A549 (cell line): ENCODE results near the gene HECTD3. TPM values are rescaled to one million over a fixed set of nuclear protein-coding genes. Genes with fewer than 3 reads are reported as not detected.

Source experiments
- ATAC-seq, 2 experiments: fragments of 200-7000 bp in 1 of 2; fragments of >200 bp in 1 of 2; cut with Nextera tagmentation in 1 of 2; cut with Tn5 transposase in 1 of 2; 3 replicates each; pipeline versions ENCODE4 v1.8.0 to v1.9.1; 2018 to 2020; ENCODE audit warnings: mild to moderate bottlenecking in 1 of 2, moderate library complexity in 1 of 2
- CTCF ChIA-PET: fragments of 300-600 bp; sonication (Branson Sonifier 250); formaldehyde crosslinking; extraction: SDS; loops from one replicate; lab custom pipeline; 2021; ENCODE audit warnings: antibody characterized with exemption, inconsistent platforms; lab: Yijun Ruan, JAX
- POLR2A ChIA-PET: fragments of 350-600 bp; formaldehyde crosslinking; extraction: SDS; loops from one replicate; lab custom pipeline; 2021; ENCODE audit warnings: antibody characterized with exemption, inconsistent platforms; lab: Yijun Ruan, JAX
- DNase-seq, 2 experiments: peaks; one replicate each; pipeline versions ENCODE4 v3.0.0 to v3.0.0-alpha.2; 2011 to 2016; ENCODE audit warnings: low read depth in 1 of 2, low spot score in 1 of 2
- FAIRE-seq: peaks from 2 replicates; lab custom pipeline; 2011; peaks lifted over from hg19 to GRCh38; lab: Jason Lieb, UNC
- H3K27ac ChIP-seq, 2 experiments: fragments of >200 bp; sonication (Bioruptor Twin); formaldehyde crosslinking; 3 replicates each; pipeline ENCODE4 v1.5.1; 2016 to 2017
- H3K4me1 ChIP-seq: fragments of >200 bp; sonication (Bioruptor Twin); formaldehyde crosslinking; 3 replicates; pipeline ENCODE4 v1.6.1; 2016
- H3K4me2 ChIP-seq: fragments of >200 bp; sonication (Bioruptor Twin); formaldehyde crosslinking; 3 replicates; pipeline ENCODE4 v1.6.1; 2016
- H3K4me3 ChIP-seq: fragments of >200 bp; sonication (Bioruptor Twin); formaldehyde crosslinking; 3 replicates; pipeline ENCODE4 v1.5.1; 2016
- H3K9me3 ChIP-seq: fragments of >200 bp; sonication (Bioruptor Twin); formaldehyde crosslinking; 3 replicates; pipeline ENCODE4 v1.6.1; 2016
- BCL3 ChIP-seq: fragments of >200 bp; sonication (Bioruptor Twin); formaldehyde crosslinking; IDR thresholded peaks from 3 replicates; pipeline ENCODE4 v1.6.1; 2016
- BHLHE40 ChIP-seq: IDR thresholded peaks from 2 replicates; pipeline ENCODE4 v1.6.1; 2012; ENCODE audit warnings: low read depth, low read length, inconsistent platforms
- CBX8 ChIP-seq: fragments of 200-600 bp; sonication (generic); IDR thresholded peaks from 2 replicates; pipeline ENCODE4 v1.6.1; 2016
- CHD2 ChIP-seq: fragments of 150-350 bp; IDR thresholded peaks from 2 replicates; pipeline ENCODE4 v1.6.1; 2014; ENCODE audit warnings: low read length; ENCODE audit not compliant: partially characterized antibody
- E2F6 ChIP-seq: IDR thresholded peaks from 2 replicates; pipeline ENCODE4 v1.6.1; 2012; ENCODE audit warnings: low read depth, borderline replicate concordance
- EHMT2 ChIP-seq: fragments of 200-600 bp; sonication (generic); IDR thresholded peaks from 2 replicates; pipeline ENCODE4 v1.6.1; 2016; ENCODE audit warnings: antibody characterized with exemption, low read depth, mild to moderate bottlenecking, moderate library complexity
- ESRRA ChIP-seq: fragments of 150-350 bp; IDR thresholded peaks from 2 replicates; pipeline ENCODE4 v1.6.1; 2014; ENCODE audit warnings: mild to moderate bottlenecking, low read length, borderline replicate concordance
- GATA3 ChIP-seq: IDR thresholded peaks from 2 replicates; pipeline ENCODE4 v1.6.1; 2012; ENCODE audit warnings: borderline replicate concordance
- HDAC2 ChIP-seq: fragments of 200-600 bp; sonication (generic); IDR thresholded peaks from 2 replicates; pipeline ENCODE4 v1.6.1; 2016
- HOXA7 ChIP-seq: fragments of 250-450 bp; sonication (Bioruptor Pico); IDR thresholded peaks from 2 replicates; pipeline ENCODE4 v1.5.0; 2020; ENCODE audit warnings: mild to moderate bottlenecking, moderate library complexity
- JUN ChIP-seq, 2 experiments: fragments of >200 bp; sonication (Bioruptor Twin); formaldehyde crosslinking; IDR thresholded peaks; 2 replicates in 1 of 2; 3 replicates in 1 of 2; pipeline ENCODE4 v1.6.1; 2016 to 2017
- MYC ChIP-seq: IDR thresholded peaks from 2 replicates; pipeline ENCODE4 v1.6.1; 2012; ENCODE audit warnings: mild to moderate bottlenecking, inconsistent platforms, low read length, improper control_type of control experiment, borderline replicate concordance
- NR3C1 ChIP-seq: fragments of >200 bp; sonication (Bioruptor Twin); formaldehyde crosslinking; IDR thresholded peaks from 3 replicates; pipeline ENCODE4 v1.6.1; 2017
- POLR2A ChIP-seq: IDR thresholded peaks from 2 replicates; pipeline ENCODE4 v1.6.1; 2012; ENCODE audit warnings: mild to moderate bottlenecking, low read length
- POLR2AphosphoS2 ChIP-seq: conservative IDR thresholded peaks from 2 replicates; pipeline ENCODE4 v1.6.1; 2012; ENCODE audit warnings: low read length, improper control_type of control experiment, inconsistent platforms
- RARB ChIP-seq: fragments of 250-450 bp; sonication (Bioruptor Pico); IDR thresholded peaks from 2 replicates; pipeline ENCODE4 v1.8.0; 2021; ENCODE audit warnings: mild to moderate bottlenecking, moderate library complexity
- SMC3 ChIP-seq: fragments of >200 bp; sonication (Bioruptor Twin); formaldehyde crosslinking; IDR thresholded peaks from 3 replicates; pipeline ENCODE4 v1.6.1; 2018; ENCODE audit warnings: inconsistent platforms
- SREBF2 ChIP-seq: fragments of 450-650 bp; IDR thresholded peaks from 2 replicates; pipeline ENCODE4 v1.6.1; 2014; ENCODE audit warnings: mild to moderate bottlenecking, moderate library complexity
- ZC3H11A ChIP-seq: fragments of 450-650 bp; IDR thresholded peaks from 2 replicates; pipeline ENCODE4 v1.6.1; 2014; ENCODE audit warnings: antibody characterized with exemption, mild to moderate bottlenecking
- ZFP36 ChIP-seq: fragments of 450-650 bp; IDR thresholded peaks from 2 replicates; pipeline ENCODE4 v1.6.1; 2014; ENCODE audit warnings: borderline replicate concordance; ENCODE audit not compliant: partially characterized antibody
- ZNF302 ChIP-seq: fragments of 250-450 bp; sonication (Bioruptor Pico); IDR thresholded peaks from 2 replicates; pipeline ENCODE4 v1.9.0; 2021; ENCODE audit warnings: inconsistent platforms, mild to moderate bottlenecking, moderate library complexity
- WGBS: methylation state at CpG from one replicate; pipeline ENCODE4 v1.1.6; 2017; ENCODE audit errors: missing lambda C conversion rate; 5-methylcytosine and 5-hydroxymethylcytosine counted together
- polyA plus RNA-seq, 4 experiments: library from polyadenylated mRNA; depleted of rRNA in 3 of 4; stranded (reverse); fragments of >200 nt; fragmentation: RNase III in 1 of 4; extraction: RNeasy Plus Mini Kit Qiagen cat#74134 plus additional on column Dnase treatment in 1 of 4; gene quantifications; 2 replicates in 3 of 4; 3 replicates in 1 of 4; pipeline ENCODE4 v1.2.3, GENCODE V29; 2011 to 2017
- TF ChIP-seq, protein P1 (sequence below): fragments of 450-650 bp; IDR thresholded peaks from 2 replicates; pipeline ENCODE4 v1.6.1; 2014; ENCODE audit warnings: antibody characterized with exemption
- TF ChIP-seq, protein P2 (sequence below): fragments of 150-350 bp; IDR thresholded peaks from 2 replicates; pipeline ENCODE4 v1.6.1; 2014; ENCODE audit warnings: low read depth, mild to moderate bottlenecking, low read length

HECTD3 gene
- polyA plus RNA-seq, 2 of the 4 experiments (the other 2 are of a cell fraction) = 19.6 to 24.2 TPM

- no peak for TF ChIP-seq SMC3
- no peak for TF ChIP-seq MYC
- no peak for TF ChIP-seq NR3C1
- TF ChIP-seq HOXA7 (CRISPR knock-in tag) = no peak
- no peak for TF ChIP-seq EHMT2
- TF ChIP-seq POLR2AphosphoS2 = no peak
- TF ChIP-seq, all 56 proteins: peak for 0
Observed at GRCh38 chr1:45059829-45060228, 48.7 kb upstream of the HECTD3 start (continued).

DNA sequence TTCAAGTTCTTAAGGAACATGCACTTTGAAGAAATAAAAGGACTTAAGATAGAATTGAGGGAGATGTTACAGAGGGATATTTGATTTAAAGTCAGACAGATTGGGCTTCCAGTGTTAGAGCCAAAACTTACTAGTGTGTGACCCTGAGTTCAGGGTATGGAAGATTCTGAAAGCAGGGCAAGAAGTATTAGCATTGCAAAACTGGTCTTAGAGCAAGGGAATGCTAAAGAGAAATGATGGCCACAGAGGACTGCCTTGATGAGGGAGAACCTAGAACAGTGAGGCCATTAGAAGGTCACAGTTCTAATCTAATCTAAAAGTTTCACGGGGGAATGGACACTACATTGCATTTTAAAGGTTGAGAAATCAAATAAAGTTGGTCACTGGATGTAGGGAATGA lies 46.4 kb upstream of the HECTD3 start:
- ATAC-seq = no peak
- no peak overlapping the region for H3K4me3 ChIP-seq
- ChIA-PET POLR2A (no interaction called here), CTCF (no interaction called here)
- 4% methylated on average over 1 of the region's 1 CpG for WGBS
- DNase-seq = no peak
- TF ChIP-seq E2F6 = no peak
- TF ChIP-seq, protein P1, sequence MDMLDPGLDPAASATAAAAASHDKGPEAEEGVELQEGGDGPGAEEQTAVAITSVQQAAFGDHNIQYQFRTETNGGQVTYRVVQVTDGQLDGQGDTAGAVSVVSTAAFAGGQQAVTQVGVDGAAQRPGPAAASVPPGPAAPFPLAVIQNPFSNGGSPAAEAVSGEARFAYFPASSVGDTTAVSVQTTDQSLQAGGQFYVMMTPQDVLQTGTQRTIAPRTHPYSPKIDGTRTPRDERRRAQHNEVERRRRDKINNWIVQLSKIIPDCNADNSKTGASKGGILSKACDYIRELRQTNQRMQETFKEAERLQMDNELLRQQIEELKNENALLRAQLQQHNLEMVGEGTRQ = no peak
- TF ChIP-seq, all 56 proteins: peak for 0
- no peak overlapping the region for H3K4me2 ChIP-seq
- no peak overlapping the region for H3K27ac ChIP-seq
- no peak for FAIRE-seq
- H3K9me3 ChIP-seq = no peaks in the 10 kb centered on the region
- H3K4me1 ChIP-seq = no peaks in the 10 kb centered on the region

DNA sequence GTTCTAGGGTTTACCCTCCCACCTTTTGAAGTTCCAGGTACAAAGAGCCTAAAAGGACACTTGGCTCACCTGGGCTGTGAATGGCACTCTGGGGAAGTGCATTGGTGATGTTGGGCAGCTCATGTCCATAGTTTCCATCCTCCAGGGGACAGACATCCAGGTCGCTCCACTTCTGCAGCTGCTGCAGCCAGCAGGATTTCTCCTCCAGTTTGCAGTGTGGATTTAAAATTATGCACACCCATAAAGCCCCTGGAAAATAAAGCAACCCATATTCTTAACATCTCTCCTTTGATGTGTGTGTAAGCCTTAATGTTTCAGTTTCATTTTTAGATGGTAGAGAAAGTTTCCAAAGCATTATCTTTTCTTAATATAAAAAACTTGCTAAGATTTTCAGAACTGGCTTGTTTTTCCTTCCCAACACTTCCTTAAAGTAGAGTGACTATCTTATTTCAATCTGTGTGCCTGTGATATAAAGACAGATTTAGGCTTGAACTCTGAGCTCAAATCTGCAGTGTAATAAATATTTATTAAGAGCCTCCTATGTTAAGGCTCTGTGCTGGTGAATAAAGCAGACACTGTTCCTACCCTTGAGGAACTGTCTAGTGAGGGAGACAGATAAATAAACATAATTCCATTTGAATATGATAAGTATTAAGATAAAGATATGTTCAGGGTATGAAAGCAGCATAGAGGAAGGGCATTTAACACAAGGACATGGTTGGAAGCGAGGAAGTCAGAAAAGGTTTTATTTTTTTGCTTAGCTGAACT lies 40.1 kb upstream of the HECTD3 start:
- CTCF ChIA-PET = no interaction called here
- 39% methylated on average over 2 of the region's 2 CpGs for WGBS
- H3K4me3 ChIP-seq = no peak overlapping the region
- H3K4me2 ChIP-seq = no peak overlapping the region
- H3K4me1 ChIP-seq = no peaks in the 10 kb centered on the region
- FAIRE-seq (no peak), DNase-seq (no peak), ATAC-seq (no peak)
- TF ChIP-seq HDAC2 (no peak), GATA3 (no peak), BHLHE40 (no peak), ESRRA (no peak), CBX8 (no peak), SREBF2 (no peak), POLR2A (no peak), ZFP36 (no peak)
- TF ChIP-seq, protein P2, sequence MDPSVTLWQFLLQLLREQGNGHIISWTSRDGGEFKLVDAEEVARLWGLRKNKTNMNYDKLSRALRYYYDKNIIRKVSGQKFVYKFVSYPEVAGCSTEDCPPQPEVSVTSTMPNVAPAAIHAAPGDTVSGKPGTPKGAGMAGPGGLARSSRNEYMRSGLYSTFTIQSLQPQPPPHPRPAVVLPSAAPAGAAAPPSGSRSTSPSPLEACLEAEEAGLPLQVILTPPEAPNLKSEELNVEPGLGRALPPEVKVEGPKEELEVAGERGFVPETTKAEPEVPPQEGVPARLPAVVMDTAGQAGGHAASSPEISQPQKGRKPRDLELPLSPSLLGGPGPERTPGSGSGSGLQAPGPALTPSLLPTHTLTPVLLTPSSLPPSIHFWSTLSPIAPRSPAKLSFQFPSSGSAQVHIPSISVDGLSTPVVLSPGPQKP = no peak
- no peaks in the 10 kb centered on the region for H3K9me3 ChIP-seq
- H3K27ac ChIP-seq = no peak overlapping the region
- POLR2A ChIA-PET = no interaction called here

GRCh38 chr1:45047032-45047431 lies 35.9 kb upstream of the HECTD3 start:
- H3K4me2 ChIP-seq = no peak overlapping the region
- DNase-seq = no peak
- POLR2A ChIA-PET = no interaction called here
- CTCF ChIA-PET = no interaction called here
- TF ChIP-seq CHD2 = no peak
- no peak for TF ChIP-seq JUN (IDR thresholded peaks at IDR 0.05)
- no peak for TF ChIP-seq BCL3
- no peak for TF ChIP-seq RARB
- TF ChIP-seq ZNF302 = no peak
- no peak for TF ChIP-seq ZC3H11A
- H3K9me3 ChIP-seq = no peaks in the 10 kb centered on the region; the same call in 2 of the 3 replicates
- no peak overlapping the region for H3K27ac ChIP-seq
- no peak for FAIRE-seq
- no peak for ATAC-seq
- no peaks in the 10 kb centered on the region for H3K4me1 ChIP-seq
- no peak overlapping the region for H3K4me3 ChIP-seq
- WGBS = 67% methylated on average over 5 of the region's 5 CpGs
